IgD-negative memory B cell (primary cell): ENCODE measurements around the gene DIPK1B. TPM values are rescaled to one million over a fixed set of nuclear protein-coding genes. Genes with fewer than 3 reads are reported as not detected.

Experiments
- H3K27ac Mint-ChIP-seq, 3 donors: one replicate each; pipeline ENCODE4 v1.8.0; 2020 to 2022; ENCODE audit warnings: mild to moderate bottlenecking in 3 of 3, mixed read lengths in 3 of 3, moderate library complexity in 1 of 3
- H3K27me3 Mint-ChIP-seq: one replicate; pipeline ENCODE4 v1.8.0; 2021; ENCODE audit warnings: mixed read lengths
- H3K36me3 Mint-ChIP-seq: one replicate; pipeline ENCODE4 v1.8.0; 2020; ENCODE audit warnings: mild to moderate bottlenecking, mixed read lengths
- H3K4me1 Mint-ChIP-seq, 3 donors: one replicate each; pipeline ENCODE4 v1.8.0; 2020 to 2022; ENCODE audit warnings: mixed read lengths in 3 of 3, mild to moderate bottlenecking in 1 of 3
- H3K4me3 Mint-ChIP-seq, 4 donors: one replicate each; pipeline ENCODE4 v1.8.0; 2020 to 2022; ENCODE audit warnings: mild to moderate bottlenecking in 4 of 4, mixed read lengths in 4 of 4, moderate library complexity in 3 of 4
- H3K9me3 Mint-ChIP-seq, 3 donors: one replicate each; pipeline ENCODE4 v1.8.0; 2020 to 2021; ENCODE audit warnings: mixed read lengths in 3 of 3, mild to moderate bottlenecking in 1 of 3
- polyA plus RNA-seq: library from polyadenylated mRNA; unstranded; fragments of 300-500 nt; fragmentation: Illumina TruSeq; gene quantifications from one replicate; pipeline ENCODE4 v1.2.3, GENCODE V29; 2021

Gene DIPK1B
- polyA plus RNA-seq, 1 donor from 2014 or later: 0.90 TPM

- no peaks in the 10 kb centered on the region for H3K9me3 Mint-ChIP-seq
- no peaks in the 10 kb centered on the region for H3K27me3 Mint-ChIP-seq
- peaks cover 0 to 3% (median 0%) of the 10 kb centered on the region in 3 donors for H3K4me1 Mint-ChIP-seq
- no peak overlapping the region for H3K27ac Mint-ChIP-seq
- H3K36me3 Mint-ChIP-seq: no peaks in the 10 kb centered on the region
- peak overlapping the region in 1 of 4 donors; percentile 35 for H3K4me3 Mint-ChIP-seq
Measured at GRCh38 chr9:136679431-136679941, 32.9 kb upstream of the DIPK1B start.

- Mint-ChIP-seq H3K4me3 (no peak overlapping the region), H3K9me3 (no peaks in the 10 kb centered on the region), H3K27ac (no peak overlapping the region), H3K36me3 (no peaks in the 10 kb centered on the region), H3K27me3 (no peaks in the 10 kb centered on the region), H3K4me1 (peaks cover 0 to 3% (median 3%) of the 10 kb centered on the region in 3 donors)
Measured at GRCh38 chr9:136681029-136681428, 31.3 kb upstream of the DIPK1B start.

GRCh38 chr9:136681945-136682699 is 30.2 kb upstream of the DIPK1B start:
- Mint-ChIP-seq H3K27ac (no peak overlapping the region), H3K27me3 (no peaks in the 10 kb centered on the region), H3K4me1 (peaks cover 0 to 3% (median 3%) of the 10 kb centered on the region in 3 donors), H3K9me3 (no peaks in the 10 kb centered on the region), H3K4me3 (peak overlapping the region in 1 of 4 donors; percentile 7), H3K36me3 (no peaks in the 10 kb centered on the region)

GRCh38 chr9:136682710-136683109 is 29.7 kb upstream of the DIPK1B start:
- no peaks in the 10 kb centered on the region for H3K36me3 Mint-ChIP-seq
- H3K4me1 Mint-ChIP-seq: peaks cover 0 to 3% (median 3%) of the 10 kb centered on the region in 3 donors
- H3K9me3 Mint-ChIP-seq: no peaks in the 10 kb centered on the region
- H3K27me3 Mint-ChIP-seq: no peaks in the 10 kb centered on the region
- H3K4me3 Mint-ChIP-seq: no peak overlapping the region
- no peak overlapping the region for H3K27ac Mint-ChIP-seq

GRCh38 chr9:136683173-136683745 is 29.1 kb upstream of the DIPK1B start:
- no peaks in the 10 kb centered on the region for H3K9me3 Mint-ChIP-seq
- peaks cover 3 to 7% (median 4%) of the 10 kb centered on the region in 3 donors for H3K4me1 Mint-ChIP-seq
- H3K27ac Mint-ChIP-seq: no peak overlapping the region
- no peaks in the 10 kb centered on the region for H3K36me3 Mint-ChIP-seq
- H3K4me3 Mint-ChIP-seq: peak overlapping the region in 1 of 4 donors; percentile 8
- H3K27me3 Mint-ChIP-seq: no peaks in the 10 kb centered on the region

- H3K27me3 Mint-ChIP-seq: no peaks in the 10 kb centered on the region
- H3K27ac Mint-ChIP-seq: no peak overlapping the region
- H3K4me1 Mint-ChIP-seq: peaks cover 5 to 8% (median 6%) of the 10 kb centered on the region in 3 donors
- peak overlapping the region in 1 of 4 donors; percentile 26 for H3K4me3 Mint-ChIP-seq
- H3K36me3 Mint-ChIP-seq: no peaks in the 10 kb centered on the region
- H3K9me3 Mint-ChIP-seq: no peaks in the 10 kb centered on the region
Measured at GRCh38 chr9:136683755-136684154, 28.6 kb upstream of the DIPK1B start.

- Mint-ChIP-seq H3K4me3 (peak overlapping the region in 1 of 4 donors; percentile 26), H3K27me3 (no peaks in the 10 kb centered on the region), H3K4me1 (peaks cover 5 to 7% (median 5%) of the 10 kb centered on the region in 3 donors), H3K36me3 (no peaks in the 10 kb centered on the region), H3K27ac (peak overlapping the region in 1 of 3 donors; percentile 13), H3K9me3 (no peaks in the 10 kb centered on the region)
Measured at GRCh38 chr9:136684339-136684738, 28.0 kb upstream of the DIPK1B start.

GRCh38 chr9:136684799-136685198 is 27.6 kb upstream of the DIPK1B start:
- Mint-ChIP-seq H3K4me3 (peak overlapping the region in 2 of 4 donors; percentile 34 to 43), H3K27me3 (no peaks in the 10 kb centered on the region), H3K36me3 (no peaks in the 10 kb centered on the region)

GRCh38 chr9:136685216-136685615 is 27.2 kb upstream of the DIPK1B start:
- Mint-ChIP-seq H3K36me3 (no peaks in the 10 kb centered on the region), H3K27ac (no peak overlapping the region), H3K4me3 (peak overlapping the region in 2 of 4 donors; percentile 29 to 67), H3K4me1 (peaks cover 5 to 7% (median 5%) of the 10 kb centered on the region in 3 donors), H3K27me3 (no peaks in the 10 kb centered on the region), H3K9me3 (no peaks in the 10 kb centered on the region)

More at GRCh38 chr9:136684799-136685198, 27.6 kb upstream of the DIPK1B start:
- Mint-ChIP-seq H3K4me1 (peaks cover 5 to 7% (median 5%) of the 10 kb centered on the region in 3 donors), H3K9me3 (no peaks in the 10 kb centered on the region), H3K27ac (peak overlapping the region in 1 of 3 donors; percentile 13)

GRCh38 chr9:136685790-136686533 is 26.4 kb upstream of the DIPK1B start:
- peak overlapping the region; percentile 76 to 90 (median 86) for H3K4me3 Mint-ChIP-seq
- H3K27me3 Mint-ChIP-seq: peaks cover 1% of the 10 kb centered on the region
- no peak overlapping the region for H3K27ac Mint-ChIP-seq
- H3K9me3 Mint-ChIP-seq: no peaks in the 10 kb centered on the region
- H3K4me1 Mint-ChIP-seq: peaks cover 5 to 7% (median 5%) of the 10 kb centered on the region in 3 donors
- H3K36me3 Mint-ChIP-seq: no peaks in the 10 kb centered on the region

- no peak overlapping the region for H3K27ac Mint-ChIP-seq
- H3K4me3 Mint-ChIP-seq: peak overlapping the region; percentile 76 to 90 (median 86)
- peaks cover 1% of the 10 kb centered on the region for H3K27me3 Mint-ChIP-seq
- H3K4me1 Mint-ChIP-seq: peaks cover 5 to 7% (median 7%) of the 10 kb centered on the region in 3 donors
- H3K9me3 Mint-ChIP-seq: no peaks in the 10 kb centered on the region
- H3K36me3 Mint-ChIP-seq: no peaks in the 10 kb centered on the region
Measured at GRCh38 chr9:136686534-136686793, 25.9 kb upstream of the DIPK1B start.

GRCh38 chr9:136686794-136687711 is 25.3 kb upstream of the DIPK1B start, which contains the start of gene AGPAT2:
AGPAT2 (minus strand) TSS chr9:136687457; CDS start chr9:136687357, 100 bp downstream.
- peaks cover 5 to 7% (median 7%) of the 10 kb centered on the region in 3 donors for H3K4me1 Mint-ChIP-seq

GRCh38 chr9:136687721-136688223 is 24.6 kb upstream of the DIPK1B start:
- H3K4me3 Mint-ChIP-seq: peak overlapping the region; percentile 65 to 90 (median 75)
- no peaks in the 10 kb centered on the region for H3K36me3 Mint-ChIP-seq
- peaks cover 5 to 7% (median 7%) of the 10 kb centered on the region in 3 donors for H3K4me1 Mint-ChIP-seq
- peaks cover 1% of the 10 kb centered on the region for H3K27me3 Mint-ChIP-seq
- H3K27ac Mint-ChIP-seq: no peak overlapping the region
- no peaks in the 10 kb centered on the region for H3K9me3 Mint-ChIP-seq

More at GRCh38 chr9:136686794-136687711, 25.3 kb upstream of the DIPK1B start, which contains the start of gene AGPAT2:
- Mint-ChIP-seq H3K4me3 (peak within 1 kb of the TSS; percentile 82 to 90 (median 90)), H3K9me3 (no peaks in the 10 kb centered on the region), H3K36me3 (no peaks in the 10 kb centered on the region), H3K27me3 (peaks cover 1% of the 10 kb centered on the region), H3K27ac (no peak within 1 kb of the TSS)
